ENCODE measurements around the gene CARD11. TPM values are rescaled to one million over a fixed set of nuclear protein-coding genes. Genes with fewer than 3 reads are reported as not detected.
"Not testable (repeated sequence)": the region's sequence is repeated elsewhere in the genome, so short reads cannot be mapped to it uniquely, and the experiment has no call there.

Gene CARD11
- total RNA-seq, 1 donor from 2014 or later: 0.63 TPM

- peak; percentile 31 for DNase-seq (ENCODE audit: low spot score)
- ATAC-seq: no peak
Measured at GRCh38 chr7:2966466-2967078, 77.1 kb downstream of the CARD11 start.

DNA sequence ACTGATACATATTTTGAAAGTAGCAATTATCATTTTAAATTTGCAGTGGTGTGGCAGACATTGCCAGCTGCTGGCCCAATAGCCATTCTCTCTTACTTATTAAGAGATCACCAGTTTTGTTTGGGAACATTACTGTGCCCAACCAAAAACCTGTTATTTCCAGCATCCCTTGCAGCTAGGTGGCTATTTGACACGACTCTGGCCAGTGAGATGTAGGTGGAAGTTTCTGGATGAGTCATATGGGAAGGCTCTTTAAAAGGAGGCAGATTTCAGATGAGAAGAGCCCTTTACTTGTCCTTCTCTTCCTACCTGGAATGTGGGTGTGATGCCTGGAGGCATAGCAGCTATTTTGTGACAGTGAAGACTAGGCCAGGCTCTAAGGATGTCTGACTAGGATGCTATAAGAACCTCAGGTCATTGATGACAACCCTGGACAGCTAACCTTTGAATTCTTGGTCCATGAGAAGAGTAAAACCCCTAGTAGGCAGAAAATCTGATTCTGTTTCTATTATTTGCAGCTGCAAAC, 77.9 kb downstream of the CARD11 start:
- ATAC-seq (no peak), DNase-seq (ENCODE audit: low spot score) (no peak)

GRCh38 chr7:2965301-2965700, 78.4 kb downstream of the CARD11 start:
- no peak for ATAC-seq

GRCh38 chr7:2964208-2964607, 79.5 kb downstream of the CARD11 start:
- DNase-seq (ENCODE audit: low spot score) (no peak), ATAC-seq (no peak)

More at GRCh38 chr7:2965301-2965700, 78.4 kb downstream of the CARD11 start:
- DNase-seq (ENCODE audit: low spot score): no peak

- DNase-seq (ENCODE audit: low spot score) (no peak), ATAC-seq (no peak)
Measured at GRCh38 chr7:2962865-2963264, 80.8 kb downstream of the CARD11 start.

DNA sequence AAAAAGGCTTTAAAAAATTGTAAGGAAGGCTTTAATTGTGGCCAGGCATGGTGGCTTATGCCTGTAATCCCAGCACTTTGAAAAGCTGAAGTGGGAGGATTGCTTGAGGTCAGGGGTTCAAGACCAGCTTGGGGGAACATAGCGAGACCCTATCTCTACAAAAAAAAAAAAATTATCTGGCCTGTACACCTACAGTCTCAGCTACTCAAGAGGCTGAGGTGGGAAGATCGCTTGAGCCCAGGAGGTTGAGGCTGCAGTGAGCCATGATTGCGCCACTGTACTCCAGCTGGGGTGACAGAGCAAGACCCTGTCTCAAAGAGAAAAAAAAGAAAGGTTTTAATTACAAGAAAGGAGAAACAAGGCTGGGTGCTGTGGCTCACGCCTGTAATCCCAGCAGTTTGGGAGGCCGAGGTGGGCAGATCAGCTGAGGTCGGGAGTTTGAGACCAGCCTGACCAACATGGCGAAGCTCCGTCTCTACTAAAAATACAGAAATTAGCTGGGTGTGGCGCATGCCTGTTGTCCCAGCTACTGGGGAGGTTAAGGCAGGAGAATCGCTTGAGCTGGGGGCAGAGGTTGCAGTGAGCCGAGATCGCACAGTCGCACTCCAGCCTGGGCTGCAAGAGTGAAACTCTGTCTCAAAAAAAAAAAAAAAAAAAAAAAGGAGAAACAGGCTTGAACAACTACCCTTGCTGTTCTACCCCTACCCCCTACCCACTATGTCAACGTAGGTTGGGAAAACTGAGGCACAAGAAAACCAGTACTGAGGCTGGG, 83.7 kb downstream of the CARD11 start:
- DNase-seq (ENCODE audit: low spot score) (no peak), ATAC-seq (no peak)

GRCh38 chr7:2959103-2959680, 84.5 kb downstream of the CARD11 start:
- DNase-seq (ENCODE audit: low spot score) (no peak), ATAC-seq (no peak)

GRCh38 chr7:2958416-2959102, 85.1 kb downstream of the CARD11 start:
- DNase-seq (ENCODE audit: low spot score): no peak

GRCh38 chr7:2957369-2957727, 86.3 kb downstream of the CARD11 start:
- not testable (repeated sequence) for DNase-seq (ENCODE audit: low spot score); ATAC-seq

More at GRCh38 chr7:2958416-2959102, 85.1 kb downstream of the CARD11 start:
- ATAC-seq: no peak

DNA sequence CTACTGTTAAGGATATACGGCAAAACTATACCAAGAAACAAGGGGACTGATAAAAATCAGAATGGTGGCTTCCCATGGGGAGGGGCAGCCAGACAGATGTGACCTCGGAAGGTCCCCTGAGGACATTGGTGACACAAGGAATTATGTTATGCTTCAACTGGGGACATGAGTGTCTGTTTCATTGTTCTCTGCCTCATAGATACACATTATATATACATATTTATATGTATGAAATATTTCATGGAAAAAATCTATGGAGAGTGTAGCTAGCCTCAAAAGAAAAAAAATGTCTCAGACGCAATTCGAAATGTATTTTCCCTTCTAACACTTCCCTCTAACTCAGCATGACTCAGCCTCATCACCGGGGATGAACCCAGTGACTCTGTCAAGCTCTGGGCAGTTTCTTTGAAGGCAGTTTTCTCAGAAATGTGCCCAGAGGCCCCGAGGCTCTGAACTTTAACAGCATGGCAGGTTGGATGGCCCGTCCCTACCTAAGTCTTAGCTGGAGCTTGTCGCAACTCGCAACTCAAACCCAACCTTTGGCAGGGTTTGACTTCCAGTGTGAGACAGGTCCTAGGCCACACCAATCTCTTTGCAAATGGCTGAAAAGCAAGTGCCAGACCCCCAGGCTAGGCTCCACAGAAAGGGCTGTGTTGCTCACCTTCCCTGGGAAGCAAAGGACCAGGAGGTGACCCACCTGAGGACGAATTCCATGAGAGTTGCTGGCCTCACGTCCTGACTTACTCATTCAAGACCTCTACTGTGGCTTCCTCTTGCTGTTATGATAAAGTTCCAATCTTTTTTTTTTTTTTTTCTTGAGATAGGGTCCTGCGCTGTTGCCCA, 86.9 kb downstream of the CARD11 start:
- DNase-seq (ENCODE audit: low spot score) (no peak), ATAC-seq (no peak)

GRCh38 chr7:2956076-2956475, 87.6 kb downstream of the CARD11 start:
- no peak for DNase-seq (ENCODE audit: low spot score)
- no peak for ATAC-seq

DNA sequence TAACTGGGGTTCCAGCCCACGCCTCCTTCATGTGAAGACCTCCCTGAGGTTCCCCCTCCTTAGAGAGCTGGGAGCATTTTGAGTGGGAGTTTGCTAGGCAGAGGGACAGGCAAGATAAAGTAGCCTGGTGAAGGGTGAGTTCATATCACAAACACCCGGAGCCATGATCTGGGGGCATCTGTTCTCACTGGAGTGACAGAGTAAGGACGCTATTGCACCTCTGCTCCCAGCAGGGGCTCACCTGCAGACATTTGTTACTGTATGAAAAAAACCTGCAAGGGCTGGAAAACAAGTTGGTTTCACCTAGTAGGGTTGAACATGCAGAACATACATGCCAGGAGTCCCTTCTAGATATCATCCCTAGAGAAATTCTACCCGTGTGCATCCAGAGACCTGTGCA, 88.4 kb downstream of the CARD11 start:
- DNase-seq (ENCODE audit: low spot score) (no peak), ATAC-seq (no peak)

DNA sequence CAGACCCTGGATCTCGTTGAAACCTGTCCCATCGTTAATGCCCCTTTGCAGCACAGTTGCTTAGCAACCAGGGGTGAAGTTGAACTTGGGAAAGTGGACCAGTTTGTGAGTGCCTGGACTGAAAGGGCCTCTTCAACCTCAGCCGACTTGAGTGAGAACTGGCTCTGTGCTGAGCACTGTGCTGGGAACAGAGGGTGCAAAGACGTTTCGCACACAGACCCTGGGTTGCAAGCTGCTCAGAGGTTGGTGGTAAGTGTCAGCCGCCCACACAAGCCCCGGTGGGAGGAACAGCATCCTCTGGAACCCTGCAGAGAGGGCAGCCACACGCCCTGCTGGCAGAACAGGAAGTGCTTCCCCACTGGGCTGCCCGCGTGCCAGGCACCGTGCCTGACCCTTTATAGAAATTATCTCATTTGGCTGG, 89.2 kb downstream of the CARD11 start:
- no peak for DNase-seq (ENCODE audit: low spot score)
- no peak for ATAC-seq

DNA sequence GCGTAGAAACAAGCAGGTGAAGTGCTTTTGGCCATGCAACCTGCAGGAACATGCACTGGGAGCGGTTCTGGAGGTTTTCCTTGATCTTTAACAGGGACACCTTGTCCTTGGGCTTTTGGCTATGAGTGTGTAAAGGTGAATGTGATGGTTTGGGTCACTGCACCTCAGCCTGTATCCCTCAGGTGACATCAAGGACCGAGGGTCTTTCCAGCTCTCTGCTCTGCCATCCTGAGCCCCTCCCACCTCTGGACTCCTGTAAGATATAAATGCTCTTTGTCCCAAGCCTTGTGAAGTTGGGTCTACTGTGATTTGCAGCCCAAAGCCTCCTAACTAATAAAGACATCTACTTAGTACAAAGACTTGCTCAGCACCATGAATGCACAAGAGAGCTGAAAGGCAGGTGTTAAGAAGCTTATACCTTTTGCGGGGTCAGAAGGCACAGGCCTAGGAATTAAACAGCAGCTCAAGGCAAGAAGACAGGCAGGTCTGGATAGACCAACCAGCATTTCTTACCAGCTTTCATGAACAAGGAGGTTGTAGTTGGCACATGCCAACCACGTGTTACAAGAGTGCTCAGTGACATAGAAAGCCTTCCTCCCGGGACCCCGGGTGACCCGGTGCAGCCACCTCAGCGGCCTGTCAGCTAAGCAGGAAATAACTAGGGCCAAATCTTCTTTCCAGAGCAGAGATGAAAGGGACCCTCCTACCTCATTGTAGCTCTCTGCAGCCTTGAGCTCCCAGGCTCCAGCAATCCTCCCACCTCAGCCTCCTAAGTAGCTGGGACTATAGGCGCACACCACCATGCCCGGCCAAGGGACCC, 89.9 kb downstream of the CARD11 start:
- DNase-seq (ENCODE audit: low spot score): no peak
- no peak for ATAC-seq

- ATAC-seq (no peak), DNase-seq (ENCODE audit: low spot score) (no peak)
Measured at GRCh38 chr7:2953099-2953498, 90.6 kb downstream of the CARD11 start.

DNA sequence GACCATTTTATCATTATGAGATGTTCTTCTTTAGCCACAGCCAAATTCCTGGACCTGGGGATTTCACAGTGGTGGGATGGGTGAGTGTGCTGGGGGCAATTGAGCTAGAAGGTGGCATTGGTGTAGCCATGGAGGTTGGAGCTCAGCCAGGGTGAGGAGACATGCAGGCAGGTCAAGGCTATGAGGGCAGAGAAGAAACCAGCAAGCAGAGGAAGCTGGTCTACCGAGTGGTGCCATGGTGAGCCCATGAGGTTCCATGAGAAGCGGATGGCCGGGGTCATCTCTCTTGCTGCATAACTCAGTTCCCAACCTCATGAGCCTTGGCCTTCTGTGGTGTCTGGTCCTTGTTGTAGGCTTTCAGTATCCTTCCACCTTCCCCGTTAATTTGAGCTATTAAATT, 91.4 kb downstream of the CARD11 start:
- ATAC-seq (no peak), DNase-seq (ENCODE audit: low spot score) (no peak)

DNA sequence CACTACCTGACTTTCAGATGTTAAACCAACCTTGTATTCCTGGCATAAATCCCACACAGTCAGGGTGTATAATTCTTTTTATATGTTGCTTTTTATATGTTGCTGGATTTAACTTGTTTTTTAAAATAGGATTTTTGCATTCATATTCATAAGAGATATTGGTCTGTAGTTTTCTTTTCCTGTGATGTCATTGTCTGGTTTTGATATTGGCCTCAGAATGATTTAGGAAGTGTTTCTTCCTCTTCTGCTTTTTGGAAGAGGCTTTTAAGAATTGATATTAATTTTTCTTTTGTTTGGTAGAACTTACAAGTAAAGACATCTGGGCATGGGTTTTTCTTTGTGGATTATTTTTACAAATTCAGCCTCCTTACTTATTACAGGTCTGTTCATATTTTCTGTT, 93.1 kb downstream of the CARD11 start:
- DNase-seq (ENCODE audit: low spot score) (no peak), ATAC-seq (no peak)

DNA sequence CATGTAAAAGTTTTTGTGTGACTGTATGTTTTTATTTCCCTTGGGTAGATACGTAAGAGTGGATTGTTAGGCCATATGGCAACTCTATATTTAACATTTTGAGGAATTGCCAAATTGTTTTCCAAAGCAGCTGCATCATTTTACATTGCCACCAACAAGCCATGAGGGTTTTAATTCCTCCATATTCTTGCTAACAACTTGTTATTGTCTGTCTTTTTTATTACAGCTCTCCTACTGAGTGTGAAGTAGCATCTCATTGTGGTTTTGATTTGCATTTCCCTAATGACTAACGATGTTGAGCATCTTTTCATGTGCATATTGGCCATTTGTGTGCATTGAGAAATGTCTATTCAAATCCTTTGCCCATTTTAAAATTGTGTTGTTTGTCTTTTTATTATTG, 94.9 kb downstream of the CARD11 start:
- DNase-seq (ENCODE audit: low spot score) (no peak), ATAC-seq (no peak)

- ATAC-seq (no peak), DNase-seq (ENCODE audit: low spot score) (peak; percentile 18)
Measured at GRCh38 chr7:2947058-2947780, 96.4 kb downstream of the CARD11 start.
